ENCODE results near the gene HSDL1. TPM values are rescaled to one million over a fixed set of nuclear protein-coding genes. Genes with fewer than 3 reads are reported as not detected.

HSDL1 gene
- total RNA-seq, 4 donors from 2014 or later, result 8.3 to 22.8 (median 12.4) TPM

DNA sequence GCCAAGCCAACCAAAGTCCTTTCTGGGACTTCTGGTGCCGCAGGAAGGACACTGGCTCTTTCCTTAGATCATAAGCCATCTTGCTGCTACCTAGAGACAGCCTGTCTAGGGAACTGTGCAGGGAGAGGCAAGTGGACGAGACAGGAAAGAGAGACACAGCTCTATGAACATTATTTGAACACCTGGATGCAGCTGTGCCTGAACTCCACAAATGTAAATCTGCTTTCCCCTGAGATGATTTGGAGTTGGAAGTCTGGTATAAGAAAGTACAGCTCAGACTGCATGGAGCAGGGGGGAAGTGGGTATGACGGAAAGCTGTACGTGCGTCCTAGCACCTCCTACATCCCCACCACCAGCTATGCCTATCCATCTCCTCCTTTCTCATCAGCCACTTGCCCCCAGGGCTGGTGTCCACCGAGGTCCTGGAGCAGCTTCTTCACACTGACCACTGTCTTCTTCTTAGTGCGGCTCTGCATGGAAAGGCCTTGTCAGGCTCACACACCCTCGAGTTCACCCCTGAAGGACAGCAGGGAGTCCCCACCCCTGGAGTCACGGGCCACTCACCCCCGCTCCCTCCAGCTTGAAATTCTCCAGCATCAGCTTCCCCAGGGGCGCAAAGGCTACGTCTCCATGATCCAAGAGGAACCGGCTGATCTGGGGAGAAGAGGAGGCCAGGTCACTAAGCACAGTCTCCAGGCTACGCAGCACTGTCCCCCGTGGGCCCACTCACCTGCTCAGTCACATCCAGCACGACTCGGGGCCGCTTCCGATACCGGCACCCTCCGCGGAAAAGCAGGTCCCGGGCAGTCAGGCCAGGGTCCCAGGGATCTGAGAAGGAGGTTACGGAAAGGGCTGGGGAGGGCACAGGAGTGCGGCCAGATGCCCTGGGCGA lies 37.9 kb upstream of the HSDL1 start:
- peaks cover 22% of the 10 kb centered on the region for H3K4me1 ChIP-seq

DNA sequence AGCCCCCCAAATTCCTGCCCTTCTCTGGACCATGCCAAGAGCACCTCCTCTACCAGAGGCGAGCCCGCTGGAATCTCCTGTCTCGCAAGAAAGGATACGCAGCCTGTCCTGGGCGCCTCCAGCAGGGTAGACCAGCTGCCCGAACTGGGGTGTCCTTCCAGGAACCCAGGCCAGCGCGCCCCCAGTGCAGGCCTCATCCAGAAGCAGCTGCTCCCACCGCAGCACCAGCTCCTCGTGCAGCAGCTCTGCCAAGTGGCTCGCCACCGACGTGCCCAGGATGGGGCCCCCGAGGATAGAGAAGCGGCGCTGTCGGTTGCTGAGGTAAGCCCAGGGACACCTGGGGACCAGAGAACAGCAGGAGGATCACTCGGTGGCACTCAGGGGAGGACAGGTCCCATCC lies 37.1 kb upstream of the HSDL1 start:
- H3K36me3 ChIP-seq, result peaks cover 59% of the 10 kb centered on the region

More for the DNA sequence above, 37.9 kb upstream of the HSDL1 start:
- H3K27me3 ChIP-seq, result no peaks in the 10 kb centered on the region
- no peak for DNase-seq (ENCODE audit: low spot score in 2 of 2)
- TF ChIP-seq EP300 (IDR thresholded peaks at IDR 0.05), result no peak
- TF ChIP-seq POLR2AphosphoS5 (IDR thresholded peaks at IDR 0.05), result no peak
- no peak for TF ChIP-seq CTCF (IDR thresholded peaks at IDR 0.05)
- no peak for TF ChIP-seq POLR2A (IDR thresholded peaks at IDR 0.05)
- no peaks in the 10 kb centered on the region for H3K9me3 ChIP-seq
- H3K27ac ChIP-seq, result no peak overlapping the region
- 96% methylated on average over 26 of the region's 26 CpGs for WGBS
- no peak overlapping the region for H3K4me3 ChIP-seq
- peaks cover 59% of the 10 kb centered on the region for H3K36me3 ChIP-seq

GRCh38 chr16:84181144-84181915 lies 36.4 kb upstream of the HSDL1 start:
- H3K27me3 ChIP-seq, result no peaks in the 10 kb centered on the region
- DNase-seq (ENCODE audit: low spot score in 2 of 2), result no peak
- H3K4me1 ChIP-seq, result peaks cover 37% of the 10 kb centered on the region
- no peak overlapping the region for H3K27ac ChIP-seq
- H3K9me3 ChIP-seq, result no peaks in the 10 kb centered on the region
- no peak overlapping the region for H3K4me3 ChIP-seq
- no peak for TF ChIP-seq POLR2A (IDR thresholded peaks at IDR 0.05)
- no peak for TF ChIP-seq POLR2AphosphoS5 (IDR thresholded peaks at IDR 0.05)
- TF ChIP-seq CTCF (IDR thresholded peaks at IDR 0.05), result no peak
- TF ChIP-seq EP300 (IDR thresholded peaks at IDR 0.05), result no peak
- H3K36me3 ChIP-seq, result peaks cover 59% of the 10 kb centered on the region
- WGBS, result 91% methylated on average over 6 of the region's 41 CpGs

More for the DNA sequence above, 37.1 kb upstream of the HSDL1 start:
- Histone ChIP-seq H3K27me3 (no peaks in the 10 kb centered on the region), H3K9me3 (no peaks in the 10 kb centered on the region), H3K27ac (no peak overlapping the region), H3K4me3 (no peak overlapping the region), H3K4me1 (peaks cover 30% of the 10 kb centered on the region)
- 98% methylated on average over 8 of the region's 18 CpGs for WGBS
- TF ChIP-seq POLR2AphosphoS5 (IDR thresholded peaks at IDR 0.05) (no peak), EP300 (IDR thresholded peaks at IDR 0.05) (no peak), POLR2A (IDR thresholded peaks at IDR 0.05) (no peak), CTCF (IDR thresholded peaks at IDR 0.05) (no peak)
- DNase-seq (ENCODE audit: low spot score in 2 of 2), result no peak

DNA sequence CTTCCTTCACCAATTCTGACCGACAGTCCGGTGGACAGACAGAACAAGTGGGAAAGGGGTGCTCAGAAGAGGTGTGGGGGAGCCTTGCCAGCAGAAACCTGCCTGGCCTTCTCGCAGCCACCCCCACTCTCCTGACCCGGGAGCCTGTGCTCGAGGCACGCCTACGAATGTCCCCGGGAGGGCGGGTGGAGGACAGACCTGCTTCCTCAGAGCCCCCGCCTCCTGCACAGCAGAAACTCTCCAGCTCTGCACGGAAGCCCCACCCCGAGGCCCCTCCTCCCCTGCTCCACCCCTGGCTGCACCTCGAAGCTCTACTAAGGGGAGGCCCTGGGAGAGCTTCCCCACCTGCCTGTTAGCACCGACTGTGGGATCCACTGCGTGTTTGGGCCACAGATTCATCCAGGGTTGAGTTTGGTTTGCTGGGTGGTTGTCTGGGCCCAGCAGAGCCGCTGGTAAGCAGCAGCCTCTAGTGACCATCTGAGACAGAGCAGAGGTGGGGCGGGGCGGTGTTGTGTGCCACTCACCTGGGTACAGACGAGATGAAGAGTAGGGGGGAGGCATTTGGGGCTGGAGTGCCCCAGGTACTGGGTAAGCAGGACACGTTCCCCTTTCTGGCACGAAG lies 35.7 kb upstream of the HSDL1 start:
- H3K4me1 ChIP-seq, result peaks cover 37% of the 10 kb centered on the region

More for the DNA sequence above, 35.7 kb upstream of the HSDL1 start:
- H3K4me3 ChIP-seq, result no peak overlapping the region
- peaks cover 59% of the 10 kb centered on the region for H3K36me3 ChIP-seq
- H3K27ac ChIP-seq, result no peak overlapping the region
- no peaks in the 10 kb centered on the region for H3K27me3 ChIP-seq
- H3K9me3 ChIP-seq, result no peaks in the 10 kb centered on the region
- 92% methylated on average over 9 of the region's 21 CpGs for WGBS
- no peak for TF ChIP-seq POLR2AphosphoS5 (IDR thresholded peaks at IDR 0.05)
- TF ChIP-seq POLR2A (IDR thresholded peaks at IDR 0.05), result no peak
- TF ChIP-seq CTCF (IDR thresholded peaks at IDR 0.05), result no peak
- TF ChIP-seq EP300 (IDR thresholded peaks at IDR 0.05), result no peak
- DNase-seq (ENCODE audit: low spot score in 2 of 2), result no peak
